ENCODE results near the gene RAB34. TPM values are rescaled to one million over a fixed set of nuclear protein-coding genes. Genes with fewer than 3 reads are reported as not detected.

The RAB34 gene
- total and polyA plus RNA-seq, 8 donors, result 35.6 to 101 (median 75.4) TPM

GRCh38 chr17:28758411-28759121 lies 40.9 kb upstream of the RAB34 start:
- WGBS, 5 donors, result 93 to 96% (median 96%) methylated on average over 24 to 32 of the region's 32 CpGs
- no peak overlapping the region for H3K27ac ChIP-seq
- TF ChIP-seq POLR2A (IDR thresholded peaks at IDR 0.05), result no peak
- no peak for TF ChIP-seq EP300 (IDR thresholded peaks at IDR 0.05)
- no peak for TF ChIP-seq POLR2AphosphoS5 (IDR thresholded peaks at IDR 0.05)
- TF ChIP-seq CTCF (IDR thresholded peaks at IDR 0.05), result no peak
- no peaks in the 10 kb centered on the region for H3K27me3 ChIP-seq
- H3K4me1 ChIP-seq, result peaks cover 0 to 32% (median 20%) of the 10 kb centered on the region in 4 donors
- no peaks in the 10 kb centered on the region for H3K9me3 ChIP-seq
- no peak overlapping the region for H3K4me3 ChIP-seq
- peaks cover 19 to 52% (median 43%) of the 10 kb centered on the region in 4 donors for H3K36me3 ChIP-seq
- DNase-seq, result no peak
- intact Hi-C loops (cut with DNase I; ENCODE audit: low total_unique reads), result no loop called here

GRCh38 chr17:28756049-28756804 lies 38.6 kb upstream of the RAB34 start:
- Histone ChIP-seq H3K27me3 (no peaks in the 10 kb centered on the region), H3K4me3 (no peak overlapping the region), H3K27ac (peak overlapping the region in 3 of 5 donors; percentile 5 to 39 (median 13)), H3K36me3 (peaks cover 27 to 57% (median 49%) of the 10 kb centered on the region in 4 donors), H3K4me1 (peaks cover 1 to 17% (median 10%) of the 10 kb centered on the region in 4 donors), H3K9me3 (no peaks in the 10 kb centered on the region)
- WGBS, 5 donors, result 51 to 67% (median 57%) methylated on average over 5 of the region's 5 CpGs
- no peak for DNase-seq
- intact Hi-C loops (cut with DNase I; ENCODE audit: low total_unique reads), result no loop called here
- TF ChIP-seq CTCF (IDR thresholded peaks at IDR 0.05) (no peak), EP300 (IDR thresholded peaks at IDR 0.05) (no peak), POLR2AphosphoS5 (IDR thresholded peaks at IDR 0.05) (peak in 1 of 3 donors; percentile 8), POLR2A (IDR thresholded peaks at IDR 0.05) (no peak)

GRCh38 chr17:28755486-28755885 lies 37.8 kb upstream of the RAB34 start:
- intact Hi-C loops (cut with DNase I; ENCODE audit: low total_unique reads), result no loop called here
- Histone ChIP-seq H3K9me3 (no peaks in the 10 kb centered on the region), H3K4me3 (no peak overlapping the region), H3K27ac (peak overlapping the region in 1 of 5 donors; percentile 5), H3K4me1 (peaks cover 0 to 18% (median 11%) of the 10 kb centered on the region in 4 donors), H3K36me3 (peaks cover 27 to 58% (median 48%) of the 10 kb centered on the region in 4 donors), H3K27me3 (no peaks in the 10 kb centered on the region)
- no peak for TF ChIP-seq CTCF (IDR thresholded peaks at IDR 0.05)
- no peak for TF ChIP-seq EP300 (IDR thresholded peaks at IDR 0.05)
- no peak for TF ChIP-seq POLR2AphosphoS5 (IDR thresholded peaks at IDR 0.05)
- no peak for TF ChIP-seq POLR2A (IDR thresholded peaks at IDR 0.05)
- WGBS, 5 donors, result 80 to 87% (median 83%) methylated on average over 7 of the region's 7 CpGs
- no peak for DNase-seq

GRCh38 chr17:28751600-28752366 lies 34.1 kb upstream of the RAB34 start:
- Histone ChIP-seq H3K36me3 (peaks cover 30 to 52% (median 40%) of the 10 kb centered on the region in 4 donors), H3K9me3 (no peaks in the 10 kb centered on the region), H3K4me3 (no peak overlapping the region), H3K4me1 (peaks cover 31 to 55% (median 44%) of the 10 kb centered on the region in 4 donors), H3K27ac (no peak overlapping the region), H3K27me3 (no peaks in the 10 kb centered on the region)
- WGBS, 5 donors, result 86 to 91% (median 90%) methylated on average over 10 of the region's 10 CpGs
- intact Hi-C loops (cut with DNase I; ENCODE audit: low total_unique reads), result no loop called here
- DNase-seq, result no peak
- TF ChIP-seq CTCF (IDR thresholded peaks at IDR 0.05) (no peak), POLR2A (IDR thresholded peaks at IDR 0.05) (no peak), EP300 (IDR thresholded peaks at IDR 0.05) (no peak), POLR2AphosphoS5 (IDR thresholded peaks at IDR 0.05) (no peak)
